Activated T-cell treated with anti-CD3 and anti-CD28 coated beads for 1 hour (primary cell): Measurements from ENCODE around the gene DKK3.

Experiments used
- DNase-seq: peaks from one replicate; pipeline ENCODE4 v3.0.0-alpha.2; 2020; ENCODE audit warnings: low read depth

DKK3 gene

GRCh38 chr11:11942668-11943067 lies 65.8 kb downstream of the DKK3 start:
- DNase-seq: no peak

- no peak for DNase-seq
Observed at GRCh38 chr11:11940551-11940950, 67.9 kb downstream of the DKK3 start.

- no peak for DNase-seq
Observed at GRCh38 chr11:11937957-11938356, 70.5 kb downstream of the DKK3 start.

- DNase-seq: no peak
Observed at GRCh38 chr11:11937433-11937832, 71.0 kb downstream of the DKK3 start.

GRCh38 chr11:11935536-11935935 lies 72.9 kb downstream of the DKK3 start:
- DNase-seq: no peak

- no peak for DNase-seq
Observed at GRCh38 chr11:11931461-11932055, 76.9 kb downstream of the DKK3 start.

GRCh38 chr11:11929920-11930319 lies 78.5 kb downstream of the DKK3 start:
- no peak for DNase-seq

GRCh38 chr11:11923828-11924227 lies 84.6 kb downstream of the DKK3 start:
- DNase-seq: no peak

GRCh38 chr11:11916981-11917399 lies 91.4 kb downstream of the DKK3 start:
- DNase-seq: no peak

GRCh38 chr11:11915625-11916024 lies 92.8 kb downstream of the DKK3 start:
- no peak for DNase-seq

GRCh38 chr11:11913395-11913794 lies 95.0 kb downstream of the DKK3 start:
- DNase-seq: no peak
